GM23248 (cell line): ENCODE results near the gene VASH1. TPM values are rescaled to one million over a fixed set of nuclear protein-coding genes. Genes with fewer than 3 reads are reported as not detected.

Experiments used
- DNase-seq: peaks from one replicate; pipeline ENCODE4 v3.0.0-alpha.2; 2015
- H2AFZ ChIP-seq: fragments of 200-600 bp; sonication (generic); 2 replicates; pipeline ENCODE4 v1.6.1; 2016; ENCODE audit warnings: antibody characterized with exemption
- H3F3A ChIP-seq: fragments of 200-600 bp; sonication (generic); 2 replicates; pipeline ENCODE4 v1.6.1; 2016; ENCODE audit warnings: mild to moderate bottlenecking, antibody characterized with exemption, mixed run types; ENCODE audit not compliant: insufficient read depth
- H3K27ac ChIP-seq: fragments of 200-600 bp; sonication (generic); 2 replicates; pipeline ENCODE4 v1.5.1; 2016; ENCODE audit warnings: mild to moderate bottlenecking
- H3K27me3 ChIP-seq: fragments of 200-600 bp; sonication (generic); replicated peaks from 2 replicates; pipeline ENCODE4 v1.6.1; 2016; ENCODE audit warnings: mild to moderate bottlenecking; ENCODE audit not compliant: insufficient read depth
- H3K36me3 ChIP-seq: fragments of 200-600 bp; sonication (generic); 2 replicates; pipeline ENCODE4 v1.6.1; 2016; ENCODE audit warnings: low read depth, mild to moderate bottlenecking
- H3K4me1 ChIP-seq: fragments of 200-600 bp; sonication (generic); 2 replicates; pipeline ENCODE4 v1.6.1; 2016; ENCODE audit warnings: mild to moderate bottlenecking; ENCODE audit not compliant: insufficient read depth
- H3K4me2 ChIP-seq: fragments of 200-600 bp; sonication (generic); one replicate; pipeline ENCODE4 v1.6.1; 2016; ENCODE audit warnings: mild to moderate bottlenecking; ENCODE audit not compliant: unreplicated experiment
- H3K4me3 ChIP-seq: fragments of 200-600 bp; sonication (generic); 2 replicates; pipeline ENCODE4 v1.5.1; 2016; ENCODE audit warnings: mild to moderate bottlenecking
- H3K79me2 ChIP-seq: fragments of 200-600 bp; sonication (generic); 2 replicates; pipeline ENCODE4 v1.6.1; 2016; ENCODE audit warnings: mild to moderate bottlenecking; ENCODE audit not compliant: insufficient read depth
- H3K9ac ChIP-seq: fragments of 200-600 bp; sonication (generic); 2 replicates; pipeline ENCODE4 v1.6.1; 2016; ENCODE audit warnings: mild to moderate bottlenecking
- H3K9me2 ChIP-seq: fragments of 200-600 bp; sonication (generic); 2 replicates; pipeline ENCODE4 v1.6.1; 2016; ENCODE audit warnings: mixed run types, mild to moderate bottlenecking, moderate library complexity; ENCODE audit not compliant: insufficient read depth
- H3K9me3 ChIP-seq: fragments of 200-600 bp; sonication (generic); one replicate; pipeline ENCODE4 v1.6.1; 2017; ENCODE audit warnings: low read depth
- H4K20me1 ChIP-seq: fragments of 200-600 bp; sonication (generic); 2 replicates; pipeline ENCODE4 v1.6.0; 2016; ENCODE audit not compliant: insufficient read depth
- EZH2 ChIP-seq: fragments of 200-600 bp; sonication (generic); IDR thresholded peaks from 2 replicates; pipeline ENCODE4 v1.6.1; 2018; ENCODE audit warnings: antibody characterized with exemption, mild to moderate bottlenecking; ENCODE audit not compliant: insufficient read depth, poor library complexity, severe bottlenecking
- EZH2phosphoT487 ChIP-seq: fragments of 200-600 bp; sonication (generic); IDR thresholded peaks from 2 replicates; pipeline ENCODE4 v1.6.1; 2018; ENCODE audit warnings: antibody characterized with exemption, moderate library complexity, mild to moderate bottlenecking, low read depth; ENCODE audit not compliant: insufficient read depth
- WGBS, 2 experiments: methylation state at CpG; one replicate each; pipeline ENCODE4 v1.1.6; 2015 to 2017; ENCODE audit warnings: low lambda C conversion rate in 2 of 2, low coverage in 1 of 2; ENCODE audit errors: missing lambda C conversion rate in 2 of 2; 5-methylcytosine and 5-hydroxymethylcytosine counted together
- in situ Hi-C: fragments of 300-500 bp; cut with MboI; formaldehyde crosslinking; loops from 2 replicates; pipeline ENCODE4 v1.15.0; 2020
- polyA plus RNA-seq: library from polyadenylated mRNA; unstranded; fragments of >200 nt; fragmentation: Nextera tagmentation; extraction: Ambion mirVana; gene quantifications from 2 replicates; pipeline ENCODE4 v1.2.1, GENCODE V29; 2016
- total RNA-seq: library from RNA; depleted of rRNA; stranded (reverse); fragments of >200 nt; shearing (Covaris generic); gene quantifications from 2 replicates; pipeline ENCODE4 v1.2.3, GENCODE V29; 2014

The VASH1 gene
- total and polyA plus RNA-seq, 2 experiments from 2014 or later: 2.2 to 2.6 TPM

DNA sequence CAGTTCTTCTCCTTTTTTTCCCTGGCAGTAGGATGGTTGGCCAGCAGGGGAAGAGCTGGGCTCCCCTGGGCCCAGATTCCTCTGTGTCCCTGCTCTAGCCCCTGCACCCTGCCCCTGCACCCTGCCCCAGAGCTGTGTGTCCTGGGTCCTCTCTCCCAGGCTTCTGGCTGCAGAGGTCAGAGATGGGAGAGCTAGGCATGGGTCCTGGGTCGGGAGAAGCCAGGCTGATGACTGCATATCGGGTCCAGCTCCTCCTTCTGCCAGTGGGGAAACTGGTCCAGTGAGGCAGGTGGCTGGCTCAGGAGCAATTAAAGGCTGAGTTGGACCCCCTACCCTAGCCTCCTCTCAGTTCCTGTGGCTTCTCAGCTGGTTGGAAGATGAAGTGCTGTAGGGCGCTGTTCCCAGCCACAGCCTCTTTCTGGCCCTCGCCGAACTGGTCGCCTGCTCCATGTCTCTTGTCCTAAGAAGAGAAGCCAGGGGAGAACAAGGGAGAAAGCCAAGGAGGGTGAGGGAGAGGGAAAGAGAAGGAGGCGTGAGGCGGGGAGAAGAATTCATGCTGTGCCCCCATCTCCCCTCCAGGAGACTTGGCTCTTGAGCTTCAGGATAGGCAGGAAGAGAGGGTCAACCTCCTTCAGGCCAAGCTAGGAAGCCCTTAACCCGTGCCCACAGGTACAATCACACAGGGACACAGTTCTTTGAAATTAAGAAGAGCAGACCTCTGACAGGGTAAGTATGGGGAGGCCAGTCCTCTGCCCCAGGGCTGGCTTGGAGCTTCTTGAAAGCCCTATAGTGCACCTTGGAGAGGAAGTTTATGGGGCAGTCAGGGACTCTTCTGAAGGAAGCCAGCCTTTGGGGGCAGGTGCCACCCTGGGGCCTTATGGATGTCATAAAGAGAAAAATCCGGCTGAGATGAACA, 9.5 kb downstream of the VASH1 start:
- H3K9me2 ChIP-seq: no peaks in the 10 kb centered on the region

GRCh38 chr14:76771437-76771980, 10.2 kb downstream of the VASH1 start:
- Histone ChIP-seq H3K9me3 (no peaks in the 10 kb centered on the region), H3K4me2 (no peak overlapping the region), H2AFZ (no peak overlapping the region), H3K9me2 (no peaks in the 10 kb centered on the region), H3K27me3 (no peaks in the 10 kb centered on the region), H3F3A (no peaks in the 10 kb centered on the region), H3K79me2 (no peaks in the 10 kb centered on the region), H3K9ac (no peak overlapping the region), H3K27ac (no peak overlapping the region), H3K36me3 (no peaks in the 10 kb centered on the region), H4K20me1 (no peaks in the 10 kb centered on the region), H3K4me1 (peaks cover 13% of the 10 kb centered on the region), H3K4me3 (no peak overlapping the region)
- in situ Hi-C loops: no loop called here
- 83 to 87% methylated on average over 9 of the region's 9 CpGs for WGBS, 2 experiments
- TF ChIP-seq EZH2phosphoT487 (no peak), EZH2 (no peak)
- no peak for DNase-seq

More for the DNA sequence above, 9.5 kb downstream of the VASH1 start:
- no peaks in the 10 kb centered on the region for H3K36me3 ChIP-seq
- no peak overlapping the region for H2AFZ ChIP-seq
- in situ Hi-C loops: no loop called here
- WGBS, 2 experiments: 81 to 83% methylated on average over 10 of the region's 10 CpGs
- no peaks in the 10 kb centered on the region for H3K27me3 ChIP-seq
- H3K4me3 ChIP-seq: no peak overlapping the region
- no peak for DNase-seq
- H3K4me2 ChIP-seq: no peak overlapping the region
- H3K79me2 ChIP-seq: no peaks in the 10 kb centered on the region
- H3F3A ChIP-seq: no peaks in the 10 kb centered on the region
- H4K20me1 ChIP-seq: no peaks in the 10 kb centered on the region
- no peaks in the 10 kb centered on the region for H3K9me3 ChIP-seq
- peaks cover 13% of the 10 kb centered on the region for H3K4me1 ChIP-seq
- TF ChIP-seq EZH2: no peak
- TF ChIP-seq EZH2phosphoT487: no peak
- H3K27ac ChIP-seq: no peak overlapping the region
- no peak overlapping the region for H3K9ac ChIP-seq

DNA sequence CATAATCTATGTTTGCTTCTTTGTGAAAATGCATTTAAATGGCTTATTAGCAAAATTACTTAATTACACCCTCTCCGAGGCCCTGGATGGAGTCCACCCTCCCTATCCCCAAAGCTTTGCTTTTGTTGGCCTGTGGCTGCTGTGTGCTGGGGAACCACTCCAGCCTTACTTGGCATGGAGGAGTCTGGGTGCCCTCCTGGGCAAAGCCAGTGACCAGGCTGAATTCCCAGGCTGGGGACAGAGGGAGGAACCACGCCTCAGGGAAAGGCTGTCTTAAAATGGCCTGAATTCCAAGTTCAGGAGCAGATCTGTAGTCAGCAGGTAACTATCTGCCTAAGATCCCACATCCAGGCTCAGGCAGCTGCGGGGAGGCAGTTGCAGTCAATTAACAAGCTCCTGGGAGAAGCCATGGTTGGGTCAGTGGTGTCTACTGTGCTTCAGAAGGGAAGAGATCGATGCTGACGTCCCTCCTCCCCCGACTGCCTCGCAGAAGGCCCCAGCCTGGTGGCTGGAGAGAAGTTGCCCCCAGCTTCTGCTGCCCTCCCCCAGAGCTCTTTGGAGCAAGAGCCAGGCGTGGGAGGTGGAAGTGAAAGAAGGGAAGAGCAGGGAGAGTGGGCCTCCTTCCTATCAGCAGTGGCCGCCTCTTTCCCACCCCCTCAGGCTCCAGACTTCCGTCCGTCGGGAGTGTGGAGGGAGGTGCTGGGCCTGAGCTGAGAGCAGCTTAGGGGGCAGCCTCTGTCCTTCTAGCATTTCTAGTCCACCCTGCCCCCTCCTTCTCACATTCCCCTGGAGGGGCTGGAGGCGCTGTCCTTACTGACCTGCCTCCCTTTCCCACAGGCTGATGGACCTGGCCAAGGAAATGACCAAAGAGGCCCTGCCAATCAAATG, 11.3 kb downstream of the VASH1 start:
- no peak for DNase-seq
- Histone ChIP-seq H3K9ac (no peak overlapping the region), H3K4me2 (peak overlapping the region; percentile 44), H3K9me3 (no peaks in the 10 kb centered on the region), H3K27ac (no peak overlapping the region), H3K9me2 (no peaks in the 10 kb centered on the region), H4K20me1 (no peaks in the 10 kb centered on the region), H3F3A (no peaks in the 10 kb centered on the region), H3K4me1 (peaks cover 13% of the 10 kb centered on the region), H3K79me2 (no peaks in the 10 kb centered on the region), H3K36me3 (no peaks in the 10 kb centered on the region), H3K4me3 (no peak overlapping the region), H3K27me3 (no peaks in the 10 kb centered on the region), H2AFZ (0 out of 2 replicates have a peak overlapping the region, but pooled peaks have one; percentile 39)
- in situ Hi-C loops: no loop called here
- TF ChIP-seq EZH2: no peak
- no peak for TF ChIP-seq EZH2phosphoT487
- WGBS, 2 experiments: 78 to 92% methylated on average over 12 to 13 of the region's 13 CpGs
